H9 (cell line): Measurements from ENCODE around the gene POR. TPM values are rescaled to one million over a fixed set of nuclear protein-coding genes. Genes with fewer than 3 reads are reported as not detected.

Experiments used
- DNase-seq: peaks from one replicate; pipeline ENCODE4 v3.0.0-alpha.2; 2017
- H2AFZ ChIP-seq: one replicate; pipeline ENCODE4 v1.6.1; 2013; ENCODE audit warnings: mild to moderate bottlenecking, low read length, control low read depth, moderate library complexity
- H2AK5ac ChIP-seq: 2 replicates; pipeline ENCODE4 v1.6.1; 2013; ENCODE audit warnings: low read length, control low read depth, mixed read lengths; ENCODE audit not compliant: insufficient read length
- H2BK120ac ChIP-seq: one replicate; pipeline ENCODE4 v1.6.1; 2013; ENCODE audit warnings: low read depth, mild to moderate bottlenecking, low read length, control low read depth, inconsistent platforms; ENCODE audit not compliant: poor library complexity, severe bottlenecking
- H2BK12ac ChIP-seq: 2 replicates; pipeline ENCODE4 v1.6.1; 2013; ENCODE audit warnings: low read length, control low read depth, mixed read lengths, low read depth; ENCODE audit not compliant: insufficient read length
- H2BK15ac ChIP-seq: 2 replicates; pipeline ENCODE4 v1.6.1; 2013; ENCODE audit warnings: low read depth, low read length, control low read depth
- H2BK20ac ChIP-seq: one replicate; pipeline ENCODE4 v1.6.1; 2013; ENCODE audit warnings: low read depth, mild to moderate bottlenecking, low read length, control low read depth, inconsistent platforms; ENCODE audit not compliant: poor library complexity, severe bottlenecking
- H2BK5ac ChIP-seq: 2 replicates; pipeline ENCODE4 v1.6.1; 2013; ENCODE audit warnings: low read length, control low read depth, mixed read lengths; ENCODE audit not compliant: insufficient read length
- H3K14ac ChIP-seq: 2 replicates; pipeline ENCODE4 v1.6.1; 2013; ENCODE audit warnings: low read length, control low read depth; ENCODE audit not compliant: insufficient read depth
- H3K18ac ChIP-seq: 2 replicates; pipeline ENCODE4 v1.6.1; 2013; ENCODE audit warnings: low read depth, mild to moderate bottlenecking, mixed read lengths, low read length, control low read depth; ENCODE audit not compliant: insufficient read length
- H3K23ac ChIP-seq: 2 replicates; pipeline ENCODE4 v1.6.1; 2013; ENCODE audit warnings: low read length, control low read depth, mixed read lengths, low read depth; ENCODE audit not compliant: insufficient read length
- H3K23me2 ChIP-seq: 2 replicates; pipeline ENCODE4 v1.6.1; 2013; ENCODE audit warnings: low read depth, mild to moderate bottlenecking, mixed read lengths, low read length, control low read depth; ENCODE audit not compliant: insufficient read length, poor library complexity, severe bottlenecking
- H3K27ac ChIP-seq: 2 replicates; pipeline ENCODE4 v1.5.1; 2013; ENCODE audit warnings: low read length, control low read depth, mixed read lengths, low read depth; ENCODE audit not compliant: insufficient read length
- H3K27me3 ChIP-seq: 2 replicates; pipeline ENCODE4 v1.6.1; 2013; ENCODE audit warnings: low read length, control low read depth, inconsistent platforms; ENCODE audit not compliant: insufficient read depth
- H3K4ac ChIP-seq: 2 replicates; pipeline ENCODE4 v1.6.1; 2013; ENCODE audit warnings: low read depth, mild to moderate bottlenecking, control low read depth, inconsistent platforms, low read length, moderate library complexity
- H3K4me1 ChIP-seq: 2 replicates; pipeline ENCODE4 v1.6.1; 2013; ENCODE audit warnings: low read length, control low read depth, inconsistent platforms; ENCODE audit not compliant: insufficient read depth
- H3K4me2 ChIP-seq: 2 replicates; pipeline ENCODE4 v1.6.1; 2013; ENCODE audit warnings: low read length, control low read depth, mixed read lengths; ENCODE audit not compliant: insufficient read length, insufficient read depth
- H3K56ac ChIP-seq: 2 replicates; pipeline ENCODE4 v1.6.1; 2013; ENCODE audit warnings: low read depth, mild to moderate bottlenecking, mixed read lengths, low read length, control low read depth; ENCODE audit not compliant: insufficient read length
- H3K79me1 ChIP-seq: 2 replicates; pipeline ENCODE4 v1.6.1; 2013; ENCODE audit warnings: low read depth, mild to moderate bottlenecking, moderate library complexity, low read length, control low read depth, inconsistent platforms; ENCODE audit not compliant: insufficient read depth, poor library complexity, severe bottlenecking
- H3K79me2 ChIP-seq: 2 replicates; pipeline ENCODE4 v1.6.1; 2013; ENCODE audit warnings: low read length, control low read depth, inconsistent platforms; ENCODE audit not compliant: insufficient read depth
- H3K9ac ChIP-seq: 2 replicates; pipeline ENCODE4 v1.6.1; 2013; ENCODE audit warnings: low read length, control low read depth, mixed read lengths; ENCODE audit not compliant: insufficient read length; ENCODE audit errors: extremely low read depth
- H3K9me3 ChIP-seq: one replicate; pipeline ENCODE4 v1.6.1; 2013; ENCODE audit warnings: low read depth, low read length, inconsistent platforms; ENCODE audit not compliant: control insufficient read depth
- H3T11ph ChIP-seq: one replicate; pipeline ENCODE4 v1.6.1; 2013; ENCODE audit warnings: mild to moderate bottlenecking, low read length, control low read depth, inconsistent platforms
- H4K20me1 ChIP-seq: one replicate; pipeline ENCODE4 v1.6.1; 2013; ENCODE audit not compliant: control insufficient read depth, insufficient read length, insufficient read depth
- H4K5ac ChIP-seq: 2 replicates; pipeline ENCODE4 v1.6.1; 2013; ENCODE audit warnings: low read depth, mild to moderate bottlenecking, mixed read lengths, low read length, control low read depth; ENCODE audit not compliant: insufficient read length
- H4K8ac ChIP-seq: replicated peaks from 2 replicates; pipeline ENCODE4 v1.6.1; 2013; ENCODE audit warnings: low read length, control low read depth, mixed read lengths, low read depth; ENCODE audit not compliant: insufficient read length
- H4K91ac ChIP-seq: 2 replicates; pipeline ENCODE4 v1.6.1; 2013; ENCODE audit warnings: low read depth, mild to moderate bottlenecking, moderate library complexity, mixed read lengths, low read length, control low read depth; ENCODE audit not compliant: insufficient read length
- H3K27ac Mint-ChIP-seq, 3 experiments: 2 replicates in 2 of 3; 3 replicates in 1 of 3; pipeline ENCODE4 v1.8.0; 2020 to 2021; ENCODE audit warnings: mixed read lengths in 3 of 3, mild to moderate bottlenecking in 1 of 3, moderate library complexity in 1 of 3
- H3K27me3 Mint-ChIP-seq: 2 replicates; pipeline ENCODE4 v1.8.0; 2021; ENCODE audit warnings: low read depth, mild to moderate bottlenecking, moderate library complexity, mixed read lengths
- H3K36me3 Mint-ChIP-seq, 3 experiments: 2 replicates in 2 of 3; 3 replicates in 1 of 3; pipeline ENCODE4 v1.8.0; 2020 to 2021; ENCODE audit warnings: low read depth in 3 of 3, mixed read lengths in 3 of 3; ENCODE audit not compliant: insufficient read depth in 1 of 3
- H3K4me1 Mint-ChIP-seq, 2 experiments: 2 replicates each; pipeline ENCODE4 v1.8.0; 2020; ENCODE audit warnings: mixed read lengths in 2 of 2
- H3K4me3 Mint-ChIP-seq, 2 experiments: 2 replicates in 1 of 2; 3 replicates in 1 of 2; pipeline ENCODE4 v1.8.0; 2020 to 2021; ENCODE audit warnings: mild to moderate bottlenecking in 2 of 2, mixed read lengths in 2 of 2, moderate library complexity in 1 of 2
- H3K9me3 Mint-ChIP-seq, 2 experiments: 2 replicates in 1 of 2; 3 replicates in 1 of 2; pipeline ENCODE4 v1.8.0; 2020; ENCODE audit warnings: mild to moderate bottlenecking in 2 of 2, mixed read lengths in 2 of 2, moderate library complexity in 1 of 2
- WGBS: extraction: QIAGEN DNeasy Blood & Tissue Kit; methylation state at CpG from one replicate; pipeline ENCODE4 v1.1.7; 2013; ENCODE audit warnings: missing lambda C conversion rate, low lambda C conversion rate, mixed read lengths; ENCODE audit not compliant: insufficient read length; ENCODE audit errors: extremely low coverage; 5-methylcytosine and 5-hydroxymethylcytosine counted together
- total RNA-seq: library from RNA; stranded (reverse); gene quantifications from 2 replicates; pipeline ENCODE4 v1.2.1, GENCODE V29; 2021
- TF ChIP-seq, protein P1 (sequence below): fragments of 200-600 bp; sonication (generic); conservative IDR thresholded peaks from 3 replicates; pipeline ENCODE4 v1.8.0; 2021; ENCODE audit warnings: antibody characterized with exemption, mild to moderate bottlenecking

POR gene
- total RNA-seq, 1 experiment from 2014 or later: 128 TPM

GRCh38 chr7:76000566-76000965 is 85.6 kb downstream of the POR start:
- H3K23ac ChIP-seq: no peak overlapping the region
- H4K91ac ChIP-seq: no peak overlapping the region
- Mint-ChIP-seq H3K4me3 (no peak overlapping the region), H3K27me3 (no peaks in the 10 kb centered on the region), H3K9me3 (no peaks in the 10 kb centered on the region), H3K27ac (no peak overlapping the region; a peak in 1 of 7 replicates), H3K4me1 (no peaks in the 10 kb centered on the region), H3K36me3 (peaks cover 20 to 43% (median 36%) of the 10 kb centered on the region in 3 experiments)
- no peaks in the 10 kb centered on the region for H3K9me3 ChIP-seq
- H2BK20ac ChIP-seq: no peak overlapping the region
- no peak overlapping the region for H2AFZ ChIP-seq
- no peak overlapping the region for H2BK15ac ChIP-seq
- H3K27me3 ChIP-seq: no peaks in the 10 kb centered on the region
- no peak overlapping the region for H3K4me2 ChIP-seq
- TF ChIP-seq, protein P1, sequence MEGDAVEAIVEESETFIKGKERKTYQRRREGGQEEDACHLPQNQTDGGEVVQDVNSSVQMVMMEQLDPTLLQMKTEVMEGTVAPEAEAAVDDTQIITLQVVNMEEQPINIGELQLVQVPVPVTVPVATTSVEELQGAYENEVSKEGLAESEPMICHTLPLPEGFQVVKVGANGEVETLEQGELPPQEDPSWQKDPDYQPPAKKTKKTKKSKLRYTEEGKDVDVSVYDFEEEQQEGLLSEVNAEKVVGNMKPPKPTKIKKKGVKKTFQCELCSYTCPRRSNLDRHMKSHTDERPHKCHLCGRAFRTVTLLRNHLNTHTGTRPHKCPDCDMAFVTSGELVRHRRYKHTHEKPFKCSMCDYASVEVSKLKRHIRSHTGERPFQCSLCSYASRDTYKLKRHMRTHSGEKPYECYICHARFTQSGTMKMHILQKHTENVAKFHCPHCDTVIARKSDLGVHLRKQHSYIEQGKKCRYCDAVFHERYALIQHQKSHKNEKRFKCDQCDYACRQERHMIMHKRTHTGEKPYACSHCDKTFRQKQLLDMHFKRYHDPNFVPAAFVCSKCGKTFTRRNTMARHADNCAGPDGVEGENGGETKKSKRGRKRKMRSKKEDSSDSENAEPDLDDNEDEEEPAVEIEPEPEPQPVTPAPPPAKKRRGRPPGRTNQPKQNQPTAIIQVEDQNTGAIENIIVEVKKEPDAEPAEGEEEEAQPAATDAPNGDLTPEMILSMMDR: no peak
- H3K23me2 ChIP-seq: no peaks in the 10 kb centered on the region
- no peak overlapping the region for H3T11ph ChIP-seq
- H2BK120ac ChIP-seq: no peak overlapping the region
- H3K4me1 ChIP-seq: no peaks in the 10 kb centered on the region
- no peak overlapping the region for H3K9ac ChIP-seq
- no peak overlapping the region for H2BK12ac ChIP-seq
- H3K18ac ChIP-seq: no peak overlapping the region
- H3K79me2 ChIP-seq: no peaks in the 10 kb centered on the region
- no peaks in the 10 kb centered on the region for H4K20me1 ChIP-seq
- H4K5ac ChIP-seq: no peak overlapping the region
- no peak overlapping the region for H3K4ac ChIP-seq
- no peak overlapping the region for H3K27ac ChIP-seq
- H3K56ac ChIP-seq: no peak overlapping the region
- no CpG with 5 or more reads among the region's 11 CpGs for WGBS
- no peak overlapping the region for H3K14ac ChIP-seq
- no peak for DNase-seq
- H2AK5ac ChIP-seq: no peak overlapping the region
- no peak overlapping the region for H2BK5ac ChIP-seq
- no peaks in the 10 kb centered on the region for H3K79me1 ChIP-seq
- no peak overlapping the region for H4K8ac ChIP-seq
